ENCODE data around the gene RTL5. TPM values are rescaled to one million over a fixed set of nuclear protein-coding genes. Genes with fewer than 3 reads are reported as not detected.

RTL5 gene
- total RNA-seq, 1 experiment from 2014 or later, result 2.5 TPM

DNA sequence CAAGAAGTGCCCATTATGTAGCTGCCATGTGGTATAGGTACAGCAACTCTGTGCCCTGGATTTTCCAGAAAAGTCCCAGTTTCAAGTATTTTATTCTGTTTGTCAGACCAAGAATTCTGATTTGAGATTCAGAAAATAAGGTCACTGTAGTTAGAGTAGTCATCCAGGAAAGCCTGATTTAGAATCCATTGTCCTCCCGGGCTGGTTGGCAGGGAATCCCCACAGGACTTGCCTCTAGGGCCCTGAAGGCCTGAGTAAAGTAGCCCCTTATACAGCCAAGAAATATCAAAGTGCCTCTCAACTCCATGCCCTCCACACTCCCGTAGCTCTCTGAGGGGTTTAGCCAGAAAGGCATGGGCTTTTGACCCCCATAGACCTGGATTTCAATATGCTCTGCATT lies 36.3 kb downstream of the RTL5 start (continued):
- TF ChIP-seq, protein P1, sequence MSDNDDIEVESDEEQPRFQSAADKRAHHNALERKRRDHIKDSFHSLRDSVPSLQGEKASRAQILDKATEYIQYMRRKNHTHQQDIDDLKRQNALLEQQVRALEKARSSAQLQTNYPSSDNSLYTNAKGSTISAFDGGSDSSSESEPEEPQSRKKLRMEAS (IDR thresholded peaks at IDR 0.05), result no peak
- TF ChIP-seq EZH2 (IDR thresholded peaks at IDR 0.05) (no peak), CBX3 (IDR thresholded peaks at IDR 0.05; ENCODE audit: low read depth) (no peak), YY1 (IDR thresholded peaks at IDR 0.05; ENCODE audit: extremely low read depth, insufficient replicate concordance, low read depth, low read length) (no peak), ELF1 (IDR thresholded peaks at IDR 0.05; ENCODE audit: borderline replicate concordance, low read depth) (no peak)

DNA sequence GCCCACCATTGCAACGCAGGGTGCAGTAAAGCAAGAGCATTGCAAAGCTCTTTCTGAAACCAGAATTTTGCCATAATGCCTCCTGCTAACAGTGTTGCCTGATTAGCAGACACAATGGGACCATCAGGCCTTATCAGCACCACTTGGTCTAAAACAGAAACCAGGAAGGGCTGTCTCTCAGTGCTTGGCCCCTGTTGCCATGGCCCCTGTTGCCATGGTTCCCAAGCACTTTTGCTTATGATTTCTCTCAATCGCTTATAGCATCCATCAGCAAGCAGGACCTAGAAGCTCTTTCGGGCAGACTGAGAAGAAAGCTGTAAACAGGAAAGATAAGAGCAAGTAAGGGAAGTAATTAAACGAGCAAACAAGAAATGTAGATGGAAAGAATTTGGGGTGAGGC lies 36.8 kb downstream of the RTL5 start:
- Histone ChIP-seq H3K79me2 (ENCODE audit: insufficient read depth, low read length) (no peaks in the 10 kb centered on the region), H3K9me3 (ENCODE audit: control insufficient read depth in 1 of 2, insufficient read depth in 1 of 2, low read depth in 1 of 2, low read length in 2 of 2) (no peaks in the 10 kb centered on the region), H3K9me2 (ENCODE audit: insufficient read depth) (no peaks in the 10 kb centered on the region), H3K27me3 (ENCODE audit: insufficient read depth, low read length) (no peaks in the 10 kb centered on the region), H2AFZ (ENCODE audit: low read depth, low read length, poor library complexity, severe bottlenecking) (no peak overlapping the region), H3K4me1 (ENCODE audit: control insufficient read depth in 1 of 2, insufficient read depth in 2 of 2, low read length in 2 of 2) (no peaks in the 10 kb centered on the region), H3K4me3 (replicated peaks in 1 of 2; ENCODE audit: low read depth in 1 of 2, low read length in 2 of 2) (no peak overlapping the region), H3K36me3 (ENCODE audit: control insufficient read depth in 1 of 2, insufficient read depth in 2 of 2, low read length in 2 of 2) (no peaks in the 10 kb centered on the region), H4K20me1 (ENCODE audit: insufficient read depth) (no peaks in the 10 kb centered on the region), H3K4me2 (ENCODE audit: low read length) (no peak overlapping the region), H3K9ac (ENCODE audit: low read length) (no peak overlapping the region), H3K27ac (ENCODE audit: low read depth, low read length) (no peak overlapping the region)
- ChIA-PET POLR2A (no interaction called here), CTCF (no interaction called here), RAD21 (ENCODE audit: low non-redundant PET in 1 of 2, low total read pairs in 2 of 2, uncharacterized antibody in 2 of 2, unreplicated experiment in 2 of 2) (no interaction called here)
- ATAC-seq (no peak), DNase-seq (ENCODE audit: low read depth, low spot score) (no peak)
- no peak for TF ChIP-seq SRF (IDR thresholded peaks at IDR 0.05; ENCODE audit: low read depth)
- no peak for TF ChIP-seq EZH2 (IDR thresholded peaks at IDR 0.05)
- no peak for TF ChIP-seq CBX3 (IDR thresholded peaks at IDR 0.05; ENCODE audit: low read depth)
- no peak for TF ChIP-seq CEBPB (IDR thresholded peaks at IDR 0.05; ENCODE audit: low read depth)
- no peak for TF ChIP-seq SIN3A (IDR thresholded peaks at IDR 0.05; ENCODE audit: low read depth)
- no peak for TF ChIP-seq YY1 (IDR thresholded peaks at IDR 0.05; ENCODE audit: extremely low read depth, insufficient replicate concordance, low read depth, low read length)
- no peak for TF ChIP-seq TCF7L2 (IDR thresholded peaks at IDR 0.05; ENCODE audit: borderline replicate concordance, extremely low read depth, insufficient read depth, insufficient read length)
- TF ChIP-seq, protein P2, sequence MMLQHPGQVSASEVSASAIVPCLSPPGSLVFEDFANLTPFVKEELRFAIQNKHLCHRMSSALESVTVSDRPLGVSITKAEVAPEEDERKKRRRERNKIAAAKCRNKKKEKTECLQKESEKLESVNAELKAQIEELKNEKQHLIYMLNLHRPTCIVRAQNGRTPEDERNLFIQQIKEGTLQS (IDR thresholded peaks at IDR 0.05), result no peak
- TF ChIP-seq SP1 (IDR thresholded peaks at IDR 0.05; ENCODE audit: low read depth), result no peak
- TF ChIP-seq RAD21 (IDR thresholded peaks at IDR 0.05; ENCODE audit: low read depth), result no peak
- no peak for TF ChIP-seq POLR2AphosphoS5 (IDR thresholded peaks at IDR 0.05; ENCODE audit: low read depth, low read length)
- TF ChIP-seq POLR2A (IDR thresholded peaks at IDR 0.05; ENCODE audit: borderline replicate concordance, extremely low read depth, insufficient read depth, insufficient read length), result no peak
- TF ChIP-seq, protein P3, sequence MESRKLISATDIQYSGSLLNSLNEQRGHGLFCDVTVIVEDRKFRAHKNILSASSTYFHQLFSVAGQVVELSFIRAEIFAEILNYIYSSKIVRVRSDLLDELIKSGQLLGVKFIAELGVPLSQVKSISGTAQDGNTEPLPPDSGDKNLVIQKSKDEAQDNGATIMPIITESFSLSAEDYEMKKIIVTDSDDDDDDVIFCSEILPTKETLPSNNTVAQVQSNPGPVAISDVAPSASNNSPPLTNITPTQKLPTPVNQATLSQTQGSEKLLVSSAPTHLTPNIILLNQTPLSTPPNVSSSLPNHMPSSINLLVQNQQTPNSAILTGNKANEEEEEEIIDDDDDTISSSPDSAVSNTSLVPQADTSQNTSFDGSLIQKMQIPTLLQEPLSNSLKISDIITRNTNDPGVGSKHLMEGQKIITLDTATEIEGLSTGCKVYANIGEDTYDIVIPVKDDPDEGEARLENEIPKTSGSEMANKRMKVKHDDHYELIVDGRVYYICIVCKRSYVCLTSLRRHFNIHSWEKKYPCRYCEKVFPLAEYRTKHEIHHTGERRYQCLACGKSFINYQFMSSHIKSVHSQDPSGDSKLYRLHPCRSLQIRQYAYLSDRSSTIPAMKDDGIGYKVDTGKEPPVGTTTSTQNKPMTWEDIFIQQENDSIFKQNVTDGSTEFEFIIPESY (IDR thresholded peaks at IDR 0.05; ENCODE audit: extremely low read depth, insufficient replicate concordance, low read length), result no peak
- intact Hi-C loops (cut with micrococcal nuclease), result no loop called here
- BruUV-seq (replicated peaks), result no TSS peak

Measured in HCT116 (cell line).